ENCODE data around the gene TEX2. TPM values are rescaled to one million over a fixed set of nuclear protein-coding genes. Genes with fewer than 3 reads are reported as not detected.

The TEX2 gene
- polyA plus RNA-seq, 1 donor (not counting 4 experiments of a cell fraction or from before 2014, with no cell fraction given) = 44.4 TPM

GRCh38 chr17:64148699-64149098, 114.4 kb downstream of the TEX2 start:
- Histone ChIP-seq H3K4me1 (ENCODE audit: control insufficient read depth, extremely low read depth, insufficient read depth, low read length) (peaks cover 11% of the 10 kb centered on the region), H3K4me3 (ENCODE audit: control insufficient read depth in 2 of 3, extremely low read depth in 1 of 3, insufficient read depth in 2 of 3, low read depth in 1 of 3, low read length in 3 of 3) (no peak overlapping the region), H3K9me1 (ENCODE audit: control insufficient read depth, extremely low read depth, insufficient read depth, low read length) (no peaks in the 10 kb centered on the region), H4K20me1 (ENCODE audit: control insufficient read depth, extremely low read depth, insufficient read depth, low read length) (no peaks in the 10 kb centered on the region), H3K27me3 (ENCODE audit: control insufficient read depth, extremely low read depth, insufficient read depth, low read length) (no peaks in the 10 kb centered on the region), H2AFZ (ENCODE audit: control insufficient read depth, low read length) (no peak overlapping the region), H3K9ac (ENCODE audit: control insufficient read depth, extremely low read depth, insufficient read depth, low read length) (no peak overlapping the region), H3K9me3 (ENCODE audit: control insufficient read depth, low read depth, low read length) (no peaks in the 10 kb centered on the region), H3K79me2 (ENCODE audit: control insufficient read depth, insufficient read depth, low read length) (peaks cover 2% of the 10 kb centered on the region), H3K4me2 (ENCODE audit: control insufficient read depth, extremely low read depth, insufficient read depth, low read depth, low read length) (no peak overlapping the region), H3K27ac (ENCODE audit: control insufficient read depth, insufficient read depth, low read length) (no peak overlapping the region), H3K36me3 (ENCODE audit: control insufficient read depth in 2 of 2, extremely low read depth in 1 of 2, insufficient read depth in 2 of 2, low read length in 2 of 2) (peaks cover 25 to 30% of the 10 kb centered on the region in 2 experiments)
- TF ChIP-seq EZH2 (IDR thresholded peaks at IDR 0.05; ENCODE audit: low read length) (no peak), CTCF (optimal IDR thresholded peaks at IDR 0.05 in 1 of 3, IDR thresholded peaks at IDR 0.05 in 1 of 3, conservative IDR thresholded peaks at IDR 0.05 in 1 of 3; ENCODE audit: extremely low read depth in 1 of 3, insufficient read depth in 2 of 3, low read length in 3 of 3) (peak in 2 of 3 experiments; percentile 7 to 68)
- dilution Hi-C loops (cut with MboI; ENCODE audit: extremely low pct_ligation_motif_present, low sequenced_read_pairs) = no loop called here
- FAIRE-seq = no peak
- DNase-seq (ENCODE audit: low read depth, low spot score) = no peak

- Histone ChIP-seq H4K20me1 (ENCODE audit: control insufficient read depth, extremely low read depth, insufficient read depth, low read length) (no peaks in the 10 kb centered on the region), H3K36me3 (ENCODE audit: control insufficient read depth in 2 of 2, extremely low read depth in 1 of 2, insufficient read depth in 2 of 2, low read length in 2 of 2) (peaks cover 23 to 29% of the 10 kb centered on the region in 2 experiments), H3K79me2 (ENCODE audit: control insufficient read depth, insufficient read depth, low read length) (peaks cover 2% of the 10 kb centered on the region), H3K4me2 (ENCODE audit: control insufficient read depth, extremely low read depth, insufficient read depth, low read depth, low read length) (no peak overlapping the region), H3K9me3 (ENCODE audit: control insufficient read depth, low read depth, low read length) (no peaks in the 10 kb centered on the region), H2AFZ (ENCODE audit: control insufficient read depth, low read length) (no peak overlapping the region), H3K4me3 (ENCODE audit: control insufficient read depth in 2 of 3, extremely low read depth in 1 of 3, insufficient read depth in 2 of 3, low read depth in 1 of 3, low read length in 3 of 3) (no peak overlapping the region), H3K4me1 (ENCODE audit: control insufficient read depth, extremely low read depth, insufficient read depth, low read length) (peaks cover 11% of the 10 kb centered on the region), H3K9ac (ENCODE audit: control insufficient read depth, extremely low read depth, insufficient read depth, low read length) (no peak overlapping the region), H3K27ac (ENCODE audit: control insufficient read depth, insufficient read depth, low read length) (peak overlapping the region; percentile 89), H3K27me3 (ENCODE audit: control insufficient read depth, extremely low read depth, insufficient read depth, low read length) (no peaks in the 10 kb centered on the region), H3K9me1 (ENCODE audit: control insufficient read depth, extremely low read depth, insufficient read depth, low read length) (no peaks in the 10 kb centered on the region)
- dilution Hi-C loops (cut with MboI; ENCODE audit: extremely low pct_ligation_motif_present, low sequenced_read_pairs) = no loop called here
- TF ChIP-seq EZH2 (IDR thresholded peaks at IDR 0.05; ENCODE audit: low read length) = no peak
- DNase-seq (ENCODE audit: low read depth, low spot score) (no peak), FAIRE-seq (no peak)
Observed at GRCh38 chr17:64148017-64148631, 114.9 kb downstream of the TEX2 start.

Measured in keratinocyte (primary cell).